NT2/D1 (cell line): Measurements from ENCODE around the gene CHRNA1.

Experiments
- DNase-seq: peaks from one replicate; pipeline ENCODE4 v3.0.0-alpha.2; 2011; ENCODE audit warnings: low read depth, low spot score
- H3K27me3 ChIP-seq: 2 replicates; pipeline ENCODE4 v1.6.0; 2011; ENCODE audit warnings: mild to moderate bottlenecking; ENCODE audit not compliant: insufficient read length, insufficient read depth
- H3K36me3 ChIP-seq: 2 replicates; pipeline ENCODE4 v1.6.1; 2011; ENCODE audit warnings: mild to moderate bottlenecking, low read length, mixed read lengths; ENCODE audit not compliant: insufficient read depth, insufficient read length
- H3K4me1 ChIP-seq: 2 replicates; pipeline ENCODE4 v1.5.1; 2011; ENCODE audit not compliant: insufficient read depth, insufficient read length
- H3K4me3 ChIP-seq: 2 replicates; pipeline ENCODE4 v1.5.1; 2011; ENCODE audit warnings: low read depth; ENCODE audit not compliant: insufficient read length
- H3K9ac ChIP-seq: 2 replicates; pipeline ENCODE4 v1.6.0; 2011; ENCODE audit warnings: low read depth; ENCODE audit not compliant: insufficient read length
- H3K9me3 ChIP-seq: 2 replicates; pipeline ENCODE4 v1.5.1; 2011; ENCODE audit warnings: mild to moderate bottlenecking, low read length; ENCODE audit not compliant: insufficient read depth
- SUZ12 ChIP-seq: IDR thresholded peaks from 2 replicates; pipeline ENCODE4 v1.6.1; 2011; ENCODE audit not compliant: insufficient read length, insufficient read depth; ENCODE audit errors: extremely low read depth
- YY1 ChIP-seq: IDR thresholded peaks from 2 replicates; pipeline ENCODE4 v1.6.1; 2011; ENCODE audit not compliant: insufficient read length, insufficient read depth
- ZNF274 ChIP-seq: IDR thresholded peaks from 2 replicates; pipeline ENCODE4 v1.6.1; 2011; ENCODE audit warnings: mild to moderate bottlenecking, low read depth, low read length

Gene CHRNA1

DNA sequence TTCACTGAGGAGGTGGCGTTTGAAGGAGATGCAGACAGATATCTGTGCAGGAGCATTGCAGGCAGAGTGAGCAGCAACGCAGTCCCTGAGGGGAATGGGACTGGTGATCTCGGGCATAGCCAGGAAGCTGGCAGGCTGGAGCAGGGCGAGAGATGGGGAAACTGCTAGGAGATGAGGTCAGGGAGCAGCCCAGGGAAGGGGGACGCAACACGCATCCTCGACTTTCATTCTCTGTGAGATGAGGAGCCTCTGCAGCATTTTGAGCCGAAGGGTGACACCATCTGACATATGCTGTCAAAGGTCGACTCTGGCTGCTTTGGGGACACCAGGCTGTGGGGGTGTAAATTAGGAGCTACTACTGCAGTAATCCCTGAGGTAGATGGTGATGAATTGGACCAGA is 4.3 kb upstream of the CHRNA1 start:
- H3K27me3 ChIP-seq, result no peaks in the 10 kb centered on the region
- no peak overlapping the region for H3K4me3 ChIP-seq
- H3K9ac ChIP-seq, result peak overlapping the region; percentile 36
- peaks cover 5% of the 10 kb centered on the region for H3K4me1 ChIP-seq
- no peaks in the 10 kb centered on the region for H3K36me3 ChIP-seq
- no peak for DNase-seq
- no peaks in the 10 kb centered on the region for H3K9me3 ChIP-seq
- TF ChIP-seq SUZ12 (no peak), ZNF274 (no peak), YY1 (no peak)

DNA sequence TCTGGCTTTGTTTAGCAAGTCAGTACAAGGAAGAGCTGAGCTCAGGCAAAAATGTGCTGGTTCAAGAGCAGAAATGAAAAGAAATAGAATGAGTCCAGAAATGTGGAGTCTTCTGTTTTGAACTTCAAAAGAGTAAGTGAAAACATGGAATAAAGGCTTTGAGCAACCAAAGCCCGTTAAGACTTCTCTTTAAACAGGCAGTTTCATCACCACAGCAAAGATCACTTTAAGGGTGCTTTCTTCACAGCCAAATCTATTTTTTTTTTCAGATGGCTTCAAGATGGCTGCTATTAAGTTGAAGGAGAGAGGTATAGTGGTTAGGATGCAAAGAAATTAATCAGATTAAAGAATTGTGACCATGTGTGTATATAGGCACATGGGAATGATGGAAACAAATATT is 2.0 kb upstream of the CHRNA1 start:
- no peak overlapping the region for H3K9ac ChIP-seq
- H3K9me3 ChIP-seq, result no peaks in the 10 kb centered on the region
- H3K36me3 ChIP-seq, result no peaks in the 10 kb centered on the region
- no peak overlapping the region for H3K4me3 ChIP-seq
- no peak for DNase-seq
- no peak for TF ChIP-seq YY1
- no peak for TF ChIP-seq ZNF274
- no peak for TF ChIP-seq SUZ12
- peaks cover 5% of the 10 kb centered on the region for H3K4me1 ChIP-seq
- no peaks in the 10 kb centered on the region for H3K27me3 ChIP-seq

- no peak overlapping the region for H3K4me3 ChIP-seq
- no peak for TF ChIP-seq YY1
- TF ChIP-seq SUZ12, result no peak
- TF ChIP-seq ZNF274, result no peak
- H3K9ac ChIP-seq, result no peak overlapping the region
- no peak for DNase-seq
- H3K4me1 ChIP-seq, result peaks cover 5% of the 10 kb centered on the region
- no peaks in the 10 kb centered on the region for H3K27me3 ChIP-seq
- no peaks in the 10 kb centered on the region for H3K9me3 ChIP-seq
- no peaks in the 10 kb centered on the region for H3K36me3 ChIP-seq
Observed at GRCh38 chr2:174765576-174765975, 1.3 kb upstream of the CHRNA1 start.

DNA sequence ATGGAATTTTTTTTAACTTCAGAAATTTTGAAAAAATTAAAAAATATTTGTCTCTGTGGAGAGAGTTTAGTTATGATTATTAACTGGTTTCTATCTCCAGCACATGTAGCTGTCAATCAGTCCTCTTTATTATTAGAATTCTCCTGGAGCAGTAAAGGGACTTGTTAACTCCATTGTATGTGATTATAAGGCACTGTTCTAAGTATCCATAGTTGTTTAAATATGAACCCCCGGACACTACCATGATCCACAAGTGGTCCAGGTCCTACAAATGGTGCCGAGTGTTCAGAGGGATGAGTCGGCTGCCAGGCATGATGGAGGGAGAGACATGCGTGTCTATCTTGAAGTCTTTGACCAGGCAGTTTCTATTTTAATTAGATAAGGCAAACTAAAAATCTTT is 492 bp downstream of the CHRNA1 start:
- no peak for DNase-seq
- no peaks in the 10 kb centered on the region for H3K36me3 ChIP-seq
- no peaks in the 10 kb centered on the region for H3K9me3 ChIP-seq
- no peaks in the 10 kb centered on the region for H3K27me3 ChIP-seq
- no peak overlapping the region for H3K9ac ChIP-seq
- TF ChIP-seq ZNF274 (no peak), SUZ12 (no peak), YY1 (no peak)
- H3K4me3 ChIP-seq, result no peak overlapping the region
- peaks cover 5% of the 10 kb centered on the region for H3K4me1 ChIP-seq

DNA sequence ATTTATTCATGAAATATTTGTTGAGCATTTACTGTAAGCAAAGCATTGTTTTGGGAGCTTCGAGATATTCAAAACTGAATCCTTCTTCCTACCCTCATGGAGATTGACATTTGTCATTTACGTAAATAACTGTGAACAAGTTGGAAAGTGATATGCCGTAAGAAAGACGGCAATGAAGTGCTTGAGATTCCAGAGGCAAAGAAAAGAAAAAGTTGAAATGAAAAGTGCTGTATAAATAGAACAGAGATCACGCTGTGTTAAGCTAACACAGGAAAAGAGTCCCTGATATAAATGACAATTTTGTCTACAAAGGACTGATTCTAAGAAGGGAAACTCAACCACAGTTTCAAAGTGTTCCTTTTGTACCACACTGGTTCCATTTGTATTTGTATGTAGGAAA is 1.8 kb downstream of the CHRNA1 start:
- H3K4me1 ChIP-seq, result no peaks in the 10 kb centered on the region
- no peak overlapping the region for H3K9ac ChIP-seq
- no peaks in the 10 kb centered on the region for H3K9me3 ChIP-seq
- no peak for TF ChIP-seq SUZ12
- no peak for TF ChIP-seq ZNF274
- TF ChIP-seq YY1, result no peak
- no peak overlapping the region for H3K4me3 ChIP-seq
- H3K27me3 ChIP-seq, result no peaks in the 10 kb centered on the region
- no peak for DNase-seq
- no peaks in the 10 kb centered on the region for H3K36me3 ChIP-seq

- no peak for DNase-seq
- Histone ChIP-seq H3K9me3 (no peaks in the 10 kb centered on the region), H3K4me3 (no peak overlapping the region), H3K9ac (no peak overlapping the region), H3K36me3 (no peaks in the 10 kb centered on the region), H3K4me1 (no peaks in the 10 kb centered on the region), H3K27me3 (no peaks in the 10 kb centered on the region)
- TF ChIP-seq ZNF274 (no peak), SUZ12 (no peak), YY1 (no peak)
Observed at GRCh38 chr2:174761837-174762236, 2.4 kb downstream of the CHRNA1 start.

- H3K27me3 ChIP-seq, result no peaks in the 10 kb centered on the region
- no peak for DNase-seq
- H3K4me3 ChIP-seq, result no peak overlapping the region
- no peak for TF ChIP-seq YY1
- TF ChIP-seq SUZ12, result no peak
- TF ChIP-seq ZNF274, result no peak
- no peaks in the 10 kb centered on the region for H3K4me1 ChIP-seq
- H3K9ac ChIP-seq, result no peak overlapping the region
- H3K36me3 ChIP-seq, result no peaks in the 10 kb centered on the region
- no peaks in the 10 kb centered on the region for H3K9me3 ChIP-seq
Observed at GRCh38 chr2:174760845-174761473, 3.3 kb downstream of the CHRNA1 start.
